Activated CD8-positive, alpha-beta T cell treated with anti-CD3 and anti-CD28 coated beads for 36 hours (primary cell): Measurements from ENCODE around the gene SYT1. TPM values are rescaled to one million over a fixed set of nuclear protein-coding genes. Genes with fewer than 3 reads are reported as not detected.

Experiments
- ATAC-seq: fragments of 200-7000 bp; cut with Tn5 transposase; one replicate; pipeline ENCODE4 v1.10.0; 2021; ENCODE audit warnings: mild to moderate bottlenecking, moderate library complexity
- CTCF ChIA-PET: fragments of 350-600 bp; sonication (Branson Sonifier 250); formaldehyde crosslinking; loops from one replicate; lab custom pipeline; 2021; ENCODE audit warnings: antibody characterized with exemption; lab: Charles Lee
- POLR2A ChIA-PET: fragments of 350-600 bp; sonication (Branson Sonifier 250); formaldehyde crosslinking; loops from one replicate; lab custom pipeline; 2021; ENCODE audit warnings: antibody characterized with exemption; lab: Charles Lee
- DNase-seq: peaks from one replicate; pipeline ENCODE4 v3.0.0-alpha.2; 2020
- H3K27ac Mint-ChIP-seq: one replicate; pipeline ENCODE4 v1.8.0; 2021; ENCODE audit warnings: mild to moderate bottlenecking, mixed read lengths
- H3K27me3 Mint-ChIP-seq: one replicate; pipeline ENCODE4 v1.8.0; 2021; ENCODE audit warnings: mixed read lengths
- H3K36me3 Mint-ChIP-seq: one replicate; pipeline ENCODE4 v1.8.0; 2021; ENCODE audit warnings: low read depth, mixed read lengths
- H3K4me1 Mint-ChIP-seq: one replicate; pipeline ENCODE4 v1.8.0; 2021; ENCODE audit warnings: low read depth, mixed read lengths
- H3K4me3 Mint-ChIP-seq: one replicate; pipeline ENCODE4 v1.8.0; 2021; ENCODE audit warnings: mild to moderate bottlenecking, moderate library complexity, mixed read lengths
- H3K9me3 Mint-ChIP-seq: one replicate; pipeline ENCODE4 v1.8.0; 2021; ENCODE audit warnings: mixed read lengths
- intact Hi-C: fragments of 100-400 bp; cut with micrococcal nuclease; formaldehyde crosslinking; loops from one replicate; pipeline ENCODE4 v1.10.0; 2022
- total RNA-seq, 2 experiments: library from RNA; stranded (reverse); gene quantifications; one replicate each; pipeline ENCODE4 v1.2.3, GENCODE V29; 2021
- TF ChIP-seq, protein P1 (sequence below): fragments of 200-600 bp; IDR thresholded peaks from one replicate; pipeline ENCODE4 v1.8.0; 2022; ENCODE audit warnings: antibody characterized with exemption, mild to moderate bottlenecking

Gene SYT1
- total RNA-seq, 2 experiments from 2014 or later: not detected

DNA sequence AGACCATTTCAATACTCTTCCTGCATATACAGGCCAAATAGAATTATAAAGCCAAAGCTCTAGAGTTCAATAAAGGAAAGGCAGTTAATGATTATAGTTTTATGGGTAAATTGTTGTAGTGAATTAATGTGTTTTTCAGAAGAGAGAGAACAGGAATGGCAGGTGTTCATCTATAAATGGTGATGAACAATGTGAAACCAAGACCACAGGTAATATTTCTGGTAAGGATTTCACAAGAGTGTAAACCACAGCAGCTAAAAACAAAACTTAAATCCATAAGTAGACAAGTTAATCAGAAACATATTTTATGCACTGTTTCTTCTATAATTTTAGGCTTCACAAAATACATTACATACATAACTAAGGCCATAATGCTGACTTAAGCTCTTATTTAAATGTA lies 204.4 kb downstream of the SYT1 start:
- Mint-ChIP-seq H3K4me1 (no peaks in the 10 kb centered on the region), H3K27ac (no peak overlapping the region), H3K4me3 (no peak overlapping the region), H3K36me3 (no peaks in the 10 kb centered on the region), H3K27me3 (no peaks in the 10 kb centered on the region), H3K9me3 (no peaks in the 10 kb centered on the region)
- intact Hi-C loops: no loop called here
- ChIA-PET CTCF (no interaction called here), POLR2A (no interaction called here)
- ATAC-seq (no peak), DNase-seq (no peak)
- TF ChIP-seq, protein P1, sequence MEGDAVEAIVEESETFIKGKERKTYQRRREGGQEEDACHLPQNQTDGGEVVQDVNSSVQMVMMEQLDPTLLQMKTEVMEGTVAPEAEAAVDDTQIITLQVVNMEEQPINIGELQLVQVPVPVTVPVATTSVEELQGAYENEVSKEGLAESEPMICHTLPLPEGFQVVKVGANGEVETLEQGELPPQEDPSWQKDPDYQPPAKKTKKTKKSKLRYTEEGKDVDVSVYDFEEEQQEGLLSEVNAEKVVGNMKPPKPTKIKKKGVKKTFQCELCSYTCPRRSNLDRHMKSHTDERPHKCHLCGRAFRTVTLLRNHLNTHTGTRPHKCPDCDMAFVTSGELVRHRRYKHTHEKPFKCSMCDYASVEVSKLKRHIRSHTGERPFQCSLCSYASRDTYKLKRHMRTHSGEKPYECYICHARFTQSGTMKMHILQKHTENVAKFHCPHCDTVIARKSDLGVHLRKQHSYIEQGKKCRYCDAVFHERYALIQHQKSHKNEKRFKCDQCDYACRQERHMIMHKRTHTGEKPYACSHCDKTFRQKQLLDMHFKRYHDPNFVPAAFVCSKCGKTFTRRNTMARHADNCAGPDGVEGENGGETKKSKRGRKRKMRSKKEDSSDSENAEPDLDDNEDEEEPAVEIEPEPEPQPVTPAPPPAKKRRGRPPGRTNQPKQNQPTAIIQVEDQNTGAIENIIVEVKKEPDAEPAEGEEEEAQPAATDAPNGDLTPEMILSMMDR: no peak

DNA sequence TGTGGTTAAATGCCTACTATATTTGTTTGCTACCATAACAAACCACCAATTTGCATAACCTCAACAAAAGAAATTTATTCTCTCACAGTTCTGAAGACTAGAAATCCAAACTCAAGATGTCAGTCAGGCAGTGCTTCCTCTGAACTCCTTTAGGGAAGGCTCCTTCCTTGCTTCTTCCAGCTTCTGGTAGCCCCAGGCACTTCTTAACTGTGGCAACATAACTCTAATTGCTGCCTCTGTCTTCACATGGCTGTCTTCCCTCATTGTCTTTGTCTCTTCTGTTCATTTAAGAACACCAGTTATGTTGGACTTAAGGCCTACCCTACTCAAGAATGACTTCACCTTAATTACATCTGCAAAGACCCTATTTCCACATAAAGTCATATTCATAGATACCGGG lies 206.9 kb downstream of the SYT1 start:
- ATAC-seq (no peak), DNase-seq (no peak)
- POLR2A ChIA-PET: no interaction called here
- intact Hi-C loops: no loop called here
- TF ChIP-seq, protein P1: no peak
- Mint-ChIP-seq H3K27ac (no peak overlapping the region), H3K27me3 (no peaks in the 10 kb centered on the region), H3K36me3 (no peaks in the 10 kb centered on the region), H3K4me1 (no peaks in the 10 kb centered on the region), H3K9me3 (peaks cover 4% of the 10 kb centered on the region), H3K4me3 (no peak overlapping the region)
- CTCF ChIA-PET: no interaction called here

DNA sequence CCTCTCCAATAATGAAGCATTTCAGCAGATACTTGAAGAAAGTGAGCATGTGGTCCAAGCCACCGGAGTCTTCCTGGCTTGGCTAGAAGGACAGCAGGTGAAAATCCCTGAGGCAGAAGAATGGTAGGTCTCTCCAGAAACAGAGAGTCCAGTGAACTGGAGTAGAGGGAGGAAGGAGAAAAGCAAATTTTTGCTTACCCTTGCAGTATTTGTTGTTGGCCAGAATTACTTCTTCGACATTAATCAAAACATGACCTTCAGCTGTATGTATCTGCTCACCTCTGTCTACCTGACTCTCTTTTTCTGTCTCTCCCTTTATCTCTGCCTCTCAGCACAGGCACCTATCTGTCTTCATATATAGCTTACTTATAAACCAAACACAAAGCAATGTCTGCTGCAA lies 208.9 kb downstream of the SYT1 start:
- intact Hi-C loops: no loop called here
- Mint-ChIP-seq H3K27me3 (no peaks in the 10 kb centered on the region), H3K36me3 (no peaks in the 10 kb centered on the region), H3K4me1 (no peaks in the 10 kb centered on the region), H3K27ac (no peak overlapping the region), H3K9me3 (peaks cover 4% of the 10 kb centered on the region), H3K4me3 (no peak overlapping the region)
- CTCF ChIA-PET: no interaction called here
- TF ChIP-seq, protein P1: no peak
- DNase-seq: no peak
- ATAC-seq: no peak
- POLR2A ChIA-PET: no interaction called here

DNA sequence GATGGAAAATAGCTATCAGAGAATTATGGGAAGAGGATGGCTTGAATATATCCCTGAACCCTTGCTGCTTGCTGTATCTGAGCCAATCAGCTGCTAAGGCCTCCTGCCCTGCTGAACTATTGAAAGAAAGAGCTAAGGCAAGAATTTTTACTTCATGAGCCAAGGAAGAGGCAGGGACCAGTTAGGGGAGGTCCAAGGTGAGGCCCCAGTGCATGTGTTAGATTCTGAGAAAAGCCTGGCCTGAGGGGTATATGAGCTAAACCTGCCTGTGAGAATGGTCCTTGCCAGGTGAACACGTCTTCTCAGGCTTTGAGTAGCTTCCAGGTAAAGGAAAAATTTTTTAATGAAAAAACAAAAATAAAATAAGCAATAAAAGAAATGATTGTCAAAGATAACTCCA lies 218.0 kb downstream of the SYT1 start:
- H3K4me1 Mint-ChIP-seq: no peaks in the 10 kb centered on the region
- intact Hi-C loops: no loop called here
- TF ChIP-seq, protein P1: no peak
- H3K9me3 Mint-ChIP-seq: no peaks in the 10 kb centered on the region
- H3K27ac Mint-ChIP-seq: no peak overlapping the region
- H3K4me3 Mint-ChIP-seq: no peak overlapping the region
- ATAC-seq (no peak), DNase-seq (no peak)
- no peaks in the 10 kb centered on the region for H3K27me3 Mint-ChIP-seq
- ChIA-PET CTCF (no interaction called here), POLR2A (no interaction called here)
- H3K36me3 Mint-ChIP-seq: no peaks in the 10 kb centered on the region

DNA sequence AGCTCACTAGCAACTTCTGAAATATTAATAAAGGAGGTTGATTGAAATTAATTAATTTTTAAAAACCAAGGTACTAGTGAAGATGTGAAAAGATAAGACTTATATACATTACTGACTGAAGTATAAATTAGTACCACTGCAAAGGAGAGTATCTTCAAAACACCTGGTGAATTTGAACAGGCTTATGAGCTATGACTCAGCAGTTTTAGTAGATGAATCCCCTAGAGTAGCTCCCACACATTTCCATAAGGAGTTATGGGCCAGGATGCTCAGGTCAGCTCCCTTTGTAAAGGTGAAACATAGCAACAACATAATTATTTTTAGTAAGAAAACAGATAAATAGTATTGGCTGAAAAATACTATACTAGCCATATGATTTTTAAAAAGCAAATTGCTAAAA lies 218.6 kb downstream of the SYT1 start:
- Mint-ChIP-seq H3K27me3 (no peaks in the 10 kb centered on the region), H3K4me1 (no peaks in the 10 kb centered on the region), H3K36me3 (no peaks in the 10 kb centered on the region), H3K9me3 (no peaks in the 10 kb centered on the region), H3K4me3 (no peak overlapping the region), H3K27ac (no peak overlapping the region)
- TF ChIP-seq, protein P1: no peak
- ATAC-seq (no peak), DNase-seq (no peak)
- ChIA-PET CTCF (no interaction called here), POLR2A (no interaction called here)
- intact Hi-C loops: no loop called here
